ENCODE results near the gene ALOX15B.
A peak's percentile ranks its signal among the peaks of the same experiment; 100 is the strongest.
"Not testable (repeated sequence)": the region's sequence is repeated elsewhere in the genome, so short reads cannot be mapped to it uniquely, and the experiment has no call there.

ALOX15B gene

GRCh38 chr17:8062807-8063483 lies 24.1 kb downstream of the ALOX15B start:
- DNase-seq (ENCODE audit: low spot score), result no peak

DNA sequence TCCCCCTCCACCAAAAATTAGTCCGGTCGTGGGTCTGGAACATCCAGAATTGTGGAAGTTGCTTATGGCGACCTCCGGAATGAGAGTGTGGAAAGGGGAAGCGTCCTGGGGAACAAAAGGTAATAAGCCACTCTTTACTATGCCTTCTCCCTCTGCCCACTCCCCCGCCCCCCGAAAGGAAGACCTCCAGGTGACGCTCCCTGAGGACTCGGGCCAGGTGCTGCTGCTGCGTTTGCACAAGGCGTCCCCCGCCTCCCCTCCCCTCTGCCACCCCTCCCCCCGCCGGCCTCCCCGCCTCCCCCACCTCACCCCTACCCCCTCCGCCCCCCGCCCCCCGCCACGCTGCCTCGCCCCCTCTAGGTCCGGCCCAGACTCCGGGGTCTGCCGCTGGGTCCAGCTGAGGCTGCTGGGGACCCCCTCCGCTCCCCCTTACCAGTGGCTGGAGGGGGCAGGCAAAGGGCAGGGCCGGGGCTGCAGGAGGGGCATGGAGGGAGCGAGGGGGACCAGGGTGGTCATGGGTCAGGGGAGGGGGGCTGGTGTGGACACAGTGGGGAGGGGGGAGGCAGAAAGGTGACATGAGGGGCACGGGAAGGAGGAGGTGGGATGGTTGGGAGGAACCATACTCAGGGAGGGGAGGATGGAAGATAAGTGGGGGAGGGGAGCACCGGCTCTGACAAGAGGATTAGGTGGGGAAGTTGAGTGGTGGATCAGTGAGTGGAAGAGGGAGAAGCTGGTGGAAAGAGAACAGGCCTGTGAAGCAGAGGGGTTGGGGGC lies 25.1 kb downstream of the ALOX15B start:
- no peak for DNase-seq (ENCODE audit: low spot score)

DNA sequence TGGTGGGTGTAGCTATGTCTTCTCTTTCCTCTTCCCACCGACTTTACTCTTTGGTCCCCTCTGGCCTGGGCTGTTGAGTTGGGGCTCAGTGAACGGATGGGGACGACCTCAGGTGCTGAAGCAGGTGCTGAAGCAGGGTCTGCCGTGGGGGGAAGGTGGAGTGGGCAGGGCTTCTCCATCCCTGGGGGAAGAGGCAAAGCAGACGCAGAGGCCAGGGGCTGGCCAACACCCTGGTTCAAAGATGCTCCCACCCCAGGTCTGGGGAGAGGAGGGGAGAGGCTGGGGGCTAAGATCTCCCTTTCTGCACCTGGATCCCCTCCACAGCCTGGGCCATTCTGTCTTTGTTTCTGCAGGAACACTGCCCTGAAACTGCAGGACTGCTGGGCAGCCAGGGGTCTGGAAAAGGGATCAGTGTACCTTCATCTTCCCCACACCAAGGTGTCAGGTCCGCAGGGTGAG lies 25.7 kb downstream of the ALOX15B start:
- DNase-seq (ENCODE audit: low spot score), result no peak

DNA sequence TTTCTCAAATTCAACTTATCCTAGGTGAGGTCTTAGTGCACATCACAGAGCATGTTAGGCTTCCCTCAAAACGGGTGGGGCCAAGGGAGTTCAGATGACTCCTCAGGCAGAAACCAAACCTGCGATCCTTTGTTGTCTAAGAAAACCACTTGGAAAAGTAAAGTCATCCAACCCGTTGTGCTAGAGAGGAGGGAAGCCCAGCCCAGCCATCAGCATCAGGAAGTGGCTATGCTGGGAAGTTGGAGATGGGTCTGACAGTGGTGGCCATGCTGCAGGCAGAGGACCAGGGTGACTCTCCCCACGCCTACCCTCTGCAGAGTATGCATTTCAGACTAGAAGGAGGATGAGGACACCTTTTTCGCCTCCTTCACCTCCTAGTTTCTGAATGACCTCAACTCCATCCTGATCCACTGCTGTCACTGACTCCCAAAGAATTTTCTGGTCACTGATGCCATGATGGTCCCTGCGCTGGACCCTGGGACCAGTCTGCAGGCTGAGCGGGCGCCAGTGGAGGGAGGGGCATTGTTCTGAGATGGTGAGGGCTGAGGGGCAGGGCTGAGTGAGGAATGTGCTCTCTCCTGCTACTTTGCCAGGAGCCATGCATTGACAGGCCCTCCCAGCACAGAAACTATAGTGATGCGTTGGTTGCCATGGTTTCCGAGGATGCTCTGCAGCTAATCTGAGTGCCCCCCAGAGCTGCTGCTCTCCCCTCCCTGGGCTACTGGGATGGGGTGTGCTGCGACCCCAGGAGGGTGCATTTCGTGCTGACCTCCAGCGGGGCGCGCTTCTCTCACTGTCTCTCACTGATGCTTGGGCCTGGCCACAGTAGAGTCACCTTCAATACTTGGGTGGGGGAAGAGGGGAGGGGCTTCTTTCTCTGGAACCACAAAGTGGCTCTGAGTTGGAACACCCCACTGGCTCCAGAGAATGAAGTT lies 28.2 kb downstream of the ALOX15B start:
- no peak for DNase-seq (ENCODE audit: low spot score)

- DNase-seq (ENCODE audit: low spot score), result no peak
Observed at GRCh38 chr17:8067806-8068205, 28.9 kb downstream of the ALOX15B start.

DNA sequence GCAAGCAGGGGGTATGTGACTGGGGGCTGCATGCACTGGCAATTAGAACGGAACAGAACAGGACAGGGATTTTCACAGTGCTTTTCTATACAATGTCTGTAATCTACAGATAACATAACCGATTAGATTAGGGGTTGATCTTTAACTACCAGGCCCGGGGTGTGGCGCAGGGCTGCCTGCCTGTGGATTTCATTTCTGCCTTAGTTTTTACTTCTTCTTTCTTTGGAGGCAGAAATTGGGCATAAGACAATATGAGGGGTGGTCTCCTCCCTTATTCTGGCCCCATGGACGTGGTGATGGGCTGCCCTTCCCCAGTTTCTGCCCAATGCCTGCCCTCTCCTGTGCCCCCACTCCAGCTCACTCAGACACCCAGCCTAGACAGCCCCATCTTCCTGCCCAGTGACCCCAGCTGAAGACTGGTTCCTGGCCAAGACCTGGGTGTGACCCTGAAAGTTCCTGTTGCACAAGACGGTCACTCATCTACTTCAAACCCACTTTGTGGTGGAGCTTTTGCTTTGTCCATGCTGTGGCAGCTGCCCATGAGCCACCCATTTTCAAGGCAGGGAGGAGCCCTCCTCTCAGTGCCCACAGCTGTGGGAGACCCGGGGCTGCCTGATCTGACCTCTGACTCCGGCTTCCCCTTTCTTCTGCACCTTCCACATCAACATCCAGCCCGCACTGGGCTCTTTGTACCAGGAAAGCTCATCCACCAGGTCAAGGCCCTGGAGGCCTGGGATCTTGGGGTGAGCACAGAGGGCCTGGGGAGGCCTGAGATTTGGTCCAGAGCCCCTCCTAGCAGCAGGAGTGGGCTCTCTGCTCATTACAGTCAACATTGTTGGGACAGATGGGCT lies 30.1 kb downstream of the ALOX15B start:
- DNase-seq (ENCODE audit: low spot score), result no peak

DNA sequence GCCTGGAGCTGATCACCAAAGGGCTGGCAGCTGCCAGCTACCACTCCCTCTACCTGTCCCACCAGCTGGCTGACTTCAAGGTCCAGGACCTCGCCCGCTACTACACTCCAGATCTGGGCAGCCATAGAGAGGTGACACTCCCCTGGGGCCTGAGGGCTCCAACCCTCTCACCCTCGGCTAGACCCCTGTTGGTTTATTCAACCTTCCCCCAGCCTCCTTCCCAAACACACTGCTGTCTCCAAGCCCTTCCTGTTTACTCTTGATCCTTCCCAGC lies 30.7 kb downstream of the ALOX15B start:
- no peak for DNase-seq (ENCODE audit: low spot score)

DNA sequence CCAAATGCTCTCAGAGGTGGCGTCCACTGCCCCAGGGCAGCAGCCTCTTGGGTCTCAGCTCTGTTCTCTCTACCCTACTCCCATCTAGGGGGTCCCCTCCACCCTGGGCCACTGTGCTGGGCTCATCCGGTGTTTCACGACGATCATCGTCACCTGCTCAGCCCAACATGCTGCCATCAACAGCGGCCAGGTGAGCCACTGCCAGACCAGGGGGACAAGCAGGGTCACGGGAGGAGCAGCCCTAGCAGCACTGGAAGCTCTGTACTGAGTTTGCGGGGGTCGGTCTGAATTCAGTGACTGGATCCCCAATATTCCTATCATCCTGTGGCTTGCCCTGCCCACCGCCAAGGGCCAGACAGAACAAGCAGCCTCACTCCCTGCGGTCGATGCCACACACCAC lies 32.6 kb downstream of the ALOX15B start:
- no peak for DNase-seq (ENCODE audit: low spot score)

GRCh38 chr17:8072341-8072728 lies 33.5 kb downstream of the ALOX15B start:
- no peak for DNase-seq (ENCODE audit: low spot score)

GRCh38 chr17:8072729-8073461 lies 34.0 kb downstream of the ALOX15B start:
- DNase-seq (ENCODE audit: low spot score), result peak; percentile 18

GRCh38 chr17:8073627-8074484 lies 35.0 kb downstream of the ALOX15B start:
- DNase-seq (ENCODE audit: low spot score), result peak; percentile 84

DNA sequence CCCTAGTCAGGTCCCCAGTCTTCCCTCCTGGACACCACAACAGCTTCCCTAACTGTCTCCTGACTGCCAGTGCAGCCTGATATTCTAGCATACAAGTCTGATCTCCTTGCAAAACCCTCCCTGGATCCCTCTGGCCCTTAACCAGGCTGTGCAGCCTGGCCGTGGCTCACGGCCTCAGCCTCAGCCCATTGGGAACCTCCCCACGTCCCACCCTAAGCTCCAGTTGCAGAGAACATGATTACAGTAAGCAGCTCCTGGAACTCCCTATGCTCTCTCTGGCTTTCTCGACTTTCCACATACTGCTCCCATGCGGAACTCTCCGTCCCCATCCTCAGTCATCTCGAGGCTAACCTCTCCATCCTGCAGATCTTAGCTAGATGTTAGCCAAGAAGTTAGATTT lies 35.7 kb downstream of the ALOX15B start:
- DNase-seq (ENCODE audit: low spot score), result no peak

GRCh38 chr17:8075081-8075480 lies 36.2 kb downstream of the ALOX15B start:
- no peak for DNase-seq (ENCODE audit: low spot score)

DNA sequence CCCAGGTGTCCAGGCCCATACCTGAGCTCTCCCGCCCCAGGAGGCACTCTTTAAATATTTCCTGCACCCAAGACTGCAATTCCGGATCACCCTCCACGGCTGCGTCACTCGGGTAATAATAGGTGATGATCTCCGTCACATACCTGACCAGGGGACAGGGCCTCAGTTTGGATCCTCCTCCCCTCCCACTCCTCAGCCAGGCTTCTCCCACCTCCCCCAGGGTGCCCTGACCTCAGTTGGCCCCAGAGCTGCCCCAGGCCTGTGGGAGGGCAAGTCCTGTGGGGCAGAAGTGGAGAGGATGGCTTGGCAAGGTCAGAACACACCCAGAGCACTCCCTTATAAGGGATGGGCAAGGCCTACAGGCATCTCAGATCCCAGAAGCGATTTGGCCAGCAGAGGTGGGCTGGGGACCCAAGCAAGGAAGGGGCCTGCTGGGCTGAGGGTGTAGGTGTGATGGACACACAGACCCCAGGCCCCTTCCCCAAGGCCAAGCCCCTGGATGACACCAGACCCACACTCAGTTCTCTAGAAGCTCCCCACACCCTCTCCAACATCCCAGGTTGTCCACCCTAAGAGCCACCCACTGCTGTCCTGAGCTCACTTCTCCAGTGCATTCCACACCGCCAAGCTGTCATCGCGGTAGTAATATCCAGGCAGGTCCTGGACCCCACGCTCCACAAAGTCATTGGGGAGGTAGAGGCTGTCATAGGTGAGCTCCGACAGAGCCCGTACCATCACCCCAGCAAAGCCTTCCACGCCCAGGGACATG lies 36.9 kb downstream of the ALOX15B start:
- DNase-seq (ENCODE audit: low spot score), result no peak

- no peak for DNase-seq (ENCODE audit: low spot score)
Observed at GRCh38 chr17:8076502-8077266, 37.8 kb downstream of the ALOX15B start.

GRCh38 chr17:8077939-8078338 lies 39.1 kb downstream of the ALOX15B start:
- not testable (repeated sequence) for DNase-seq (ENCODE audit: low spot score)

DNA sequence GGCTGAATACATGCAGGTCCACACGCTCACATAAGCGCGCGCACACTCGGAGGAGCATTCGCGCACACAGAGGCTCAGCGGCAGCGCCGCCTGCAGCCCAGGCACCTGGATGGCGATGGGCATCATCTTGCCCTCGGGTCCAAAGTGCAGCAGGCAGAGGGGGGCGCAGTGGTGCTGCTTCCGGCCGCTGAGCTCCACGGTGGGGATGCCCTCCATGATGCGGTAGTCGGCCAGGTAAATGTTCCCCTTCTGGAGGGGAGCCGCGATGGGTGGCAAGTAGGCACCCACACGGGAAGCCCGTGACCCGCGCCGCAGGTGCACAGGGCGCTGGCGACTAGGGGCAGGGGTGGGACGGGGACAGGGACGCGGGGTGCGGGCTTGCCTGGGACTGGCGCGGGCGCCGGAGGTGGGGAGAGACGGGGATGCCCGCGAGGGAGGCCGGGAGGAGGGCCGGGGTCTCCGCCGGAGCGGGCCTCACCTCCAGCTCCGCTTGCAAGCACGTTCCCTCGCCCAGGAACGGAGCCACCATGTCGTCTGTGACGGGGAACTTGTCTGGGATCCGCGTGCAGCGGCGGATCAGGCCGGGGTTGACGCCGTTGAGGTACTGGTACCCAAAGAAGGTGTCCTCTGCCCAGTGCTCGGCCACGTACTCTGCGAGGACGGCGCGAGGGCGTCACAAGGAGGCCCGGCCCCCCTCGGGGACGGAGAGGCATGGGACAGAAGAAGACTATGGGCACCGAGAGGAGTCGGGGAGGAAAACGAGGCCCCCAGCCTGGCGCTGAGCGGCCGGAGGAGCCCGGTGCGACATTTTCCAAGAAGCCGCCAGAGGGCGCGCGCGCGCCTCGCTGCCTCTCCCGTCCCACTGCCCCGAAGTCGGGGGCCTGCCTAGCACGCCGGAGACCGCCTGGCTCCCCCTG lies 40.7 kb downstream of the ALOX15B start:
- peak; percentile 77 for DNase-seq (ENCODE audit: low spot score)
